ENCODE results near the gene NPAS3. TPM values are rescaled to one million over a fixed set of nuclear protein-coding genes. Genes with fewer than 3 reads are reported as not detected.

The NPAS3 gene
- total and polyA plus RNA-seq, 2 of the 8 experiments (the other 6 are each of a cell fraction or from before 2014, with no cell fraction given) = 0.11 to 0.60 TPM

- TF ChIP-seq, protein P1, sequence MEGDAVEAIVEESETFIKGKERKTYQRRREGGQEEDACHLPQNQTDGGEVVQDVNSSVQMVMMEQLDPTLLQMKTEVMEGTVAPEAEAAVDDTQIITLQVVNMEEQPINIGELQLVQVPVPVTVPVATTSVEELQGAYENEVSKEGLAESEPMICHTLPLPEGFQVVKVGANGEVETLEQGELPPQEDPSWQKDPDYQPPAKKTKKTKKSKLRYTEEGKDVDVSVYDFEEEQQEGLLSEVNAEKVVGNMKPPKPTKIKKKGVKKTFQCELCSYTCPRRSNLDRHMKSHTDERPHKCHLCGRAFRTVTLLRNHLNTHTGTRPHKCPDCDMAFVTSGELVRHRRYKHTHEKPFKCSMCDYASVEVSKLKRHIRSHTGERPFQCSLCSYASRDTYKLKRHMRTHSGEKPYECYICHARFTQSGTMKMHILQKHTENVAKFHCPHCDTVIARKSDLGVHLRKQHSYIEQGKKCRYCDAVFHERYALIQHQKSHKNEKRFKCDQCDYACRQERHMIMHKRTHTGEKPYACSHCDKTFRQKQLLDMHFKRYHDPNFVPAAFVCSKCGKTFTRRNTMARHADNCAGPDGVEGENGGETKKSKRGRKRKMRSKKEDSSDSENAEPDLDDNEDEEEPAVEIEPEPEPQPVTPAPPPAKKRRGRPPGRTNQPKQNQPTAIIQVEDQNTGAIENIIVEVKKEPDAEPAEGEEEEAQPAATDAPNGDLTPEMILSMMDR (IDR thresholded peaks at IDR 0.05; ENCODE audit: control extremely low read depth in 1 of 3, insufficient read depth in 1 of 3, low read depth in 1 of 3, low read length in 3 of 3) = peak; percentile 42 to 79 (median 58)
- TF ChIP-seq, protein P2, sequence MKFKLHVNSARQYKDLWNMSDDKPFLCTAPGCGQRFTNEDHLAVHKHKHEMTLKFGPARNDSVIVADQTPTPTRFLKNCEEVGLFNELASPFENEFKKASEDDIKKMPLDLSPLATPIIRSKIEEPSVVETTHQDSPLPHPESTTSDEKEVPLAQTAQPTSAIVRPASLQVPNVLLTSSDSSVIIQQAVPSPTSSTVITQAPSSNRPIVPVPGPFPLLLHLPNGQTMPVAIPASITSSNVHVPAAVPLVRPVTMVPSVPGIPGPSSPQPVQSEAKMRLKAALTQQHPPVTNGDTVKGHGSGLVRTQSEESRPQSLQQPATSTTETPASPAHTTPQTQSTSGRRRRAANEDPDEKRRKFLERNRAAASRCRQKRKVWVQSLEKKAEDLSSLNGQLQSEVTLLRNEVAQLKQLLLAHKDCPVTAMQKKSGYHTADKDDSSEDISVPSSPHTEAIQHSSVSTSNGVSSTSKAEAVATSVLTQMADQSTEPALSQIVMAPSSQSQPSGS (IDR thresholded peaks at IDR 0.05; ENCODE audit: low read length) = 0 out of 2 replicates have a peak, but pooled peaks have one; percentile 26
- no peak for TF ChIP-seq SIN3A (conservative IDR thresholded peaks at IDR 0.05 in 1 of 2, IDR thresholded peaks at IDR 0.05 in 1 of 2; ENCODE audit: low read depth in 1 of 2, low read length in 2 of 2)
- TF ChIP-seq RAD21 (IDR thresholded peaks at IDR 0.05 in 1 of 2, conservative IDR thresholded peaks at IDR 0.05 in 1 of 2; ENCODE audit: low read depth in 2 of 2, low read length in 2 of 2) = peak; percentile 77 to 79
- no peak for TF ChIP-seq CTBP2 (IDR thresholded peaks at IDR 0.05; ENCODE audit: borderline replicate concordance, insufficient read depth, insufficient read length, low read length)
Observed at GRCh38 chr14:33475623-33476022, 536.9 kb downstream of the NPAS3 start (continued).

Measured in H1 (cell line).